Epithelial cell of alveolus of lung (primary cell): ENCODE measurements around the gene PRDM5. TPM values are rescaled to one million over a fixed set of nuclear protein-coding genes. Genes with fewer than 3 reads are reported as not detected.

Experiments used
- total RNA-seq: library from RNA; depleted of rRNA; stranded (reverse); fragments of >200 nt; gene quantifications from 2 replicates; pipeline ENCODE4 v1.2.1, GENCODE V29; 2015

PRDM5 gene
- 6.4 and 9.4 TPM in 2 replicates for total RNA-seq

GRCh38 chr4:120922381-120923206 is at the start of gene PRDM5:
Gene PRDM5 (minus strand): TSS chr4:120922726. CDS start chr4:120922608, 118 bp downstream.

Other genes with a start within 250 kb of the PRDM5 start
- 2.6 and 5.1 TPM in 2 replicates for gene NDNF, start 149.8 kb upstream of the PRDM5 start, total RNA-seq
- gene TNIP3, start 241.6 kb upstream of the PRDM5 start, total RNA-seq = 0.39 TPM in 1 of 2 replicates, not detected in the other